Choroid plexus epithelial cell (primary cell): Measurements from ENCODE around the gene CSE1L.

Source experiments
- DNase-seq: peaks from one replicate; pipeline ENCODE4 v3.0.0-alpha.2; 2010; ENCODE audit warnings: low read depth
- H3K4me3 ChIP-seq: 2 replicates; pipeline ENCODE4 v1.5.1; 2011; ENCODE audit warnings: low read depth, mild to moderate bottlenecking, control low read depth, low read length, moderate library complexity
- TF ChIP-seq, protein P1 (sequence below): conservative IDR thresholded peaks from 2 replicates; pipeline ENCODE4 v1.5.1; 2011; ENCODE audit warnings: low read depth, mild to moderate bottlenecking, control low read depth, inconsistent platforms, low read length, moderate library complexity

Gene CSE1L

DNA sequence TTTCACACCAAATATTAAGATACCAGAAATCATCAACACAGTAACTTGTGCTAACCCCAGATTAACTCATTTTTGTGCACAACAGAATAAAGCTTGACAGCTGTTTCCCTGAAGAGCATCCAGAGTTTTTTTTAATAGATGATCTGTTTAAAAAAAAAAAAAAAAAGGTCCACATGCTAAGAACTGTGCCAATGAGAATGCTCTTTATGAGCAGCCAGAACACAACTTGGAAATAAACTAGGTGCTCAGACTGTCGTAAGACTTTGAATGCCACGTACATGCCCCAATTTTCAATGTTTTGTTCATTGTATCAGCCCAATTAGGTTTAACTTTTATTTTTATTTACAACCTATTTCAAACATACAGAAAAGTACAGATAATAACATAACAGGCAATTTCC lies 94.7 kb downstream of the CSE1L start:
- TF ChIP-seq, protein P1, sequence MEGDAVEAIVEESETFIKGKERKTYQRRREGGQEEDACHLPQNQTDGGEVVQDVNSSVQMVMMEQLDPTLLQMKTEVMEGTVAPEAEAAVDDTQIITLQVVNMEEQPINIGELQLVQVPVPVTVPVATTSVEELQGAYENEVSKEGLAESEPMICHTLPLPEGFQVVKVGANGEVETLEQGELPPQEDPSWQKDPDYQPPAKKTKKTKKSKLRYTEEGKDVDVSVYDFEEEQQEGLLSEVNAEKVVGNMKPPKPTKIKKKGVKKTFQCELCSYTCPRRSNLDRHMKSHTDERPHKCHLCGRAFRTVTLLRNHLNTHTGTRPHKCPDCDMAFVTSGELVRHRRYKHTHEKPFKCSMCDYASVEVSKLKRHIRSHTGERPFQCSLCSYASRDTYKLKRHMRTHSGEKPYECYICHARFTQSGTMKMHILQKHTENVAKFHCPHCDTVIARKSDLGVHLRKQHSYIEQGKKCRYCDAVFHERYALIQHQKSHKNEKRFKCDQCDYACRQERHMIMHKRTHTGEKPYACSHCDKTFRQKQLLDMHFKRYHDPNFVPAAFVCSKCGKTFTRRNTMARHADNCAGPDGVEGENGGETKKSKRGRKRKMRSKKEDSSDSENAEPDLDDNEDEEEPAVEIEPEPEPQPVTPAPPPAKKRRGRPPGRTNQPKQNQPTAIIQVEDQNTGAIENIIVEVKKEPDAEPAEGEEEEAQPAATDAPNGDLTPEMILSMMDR = no peak
- DNase-seq = no peak
- H3K4me3 ChIP-seq = no peak overlapping the region
